HG03442 (cell line): Measurements from ENCODE around the gene PIAS4.
"Not testable (repeated sequence)": the region's sequence is repeated elsewhere in the genome, so short reads cannot be mapped to it uniquely, and the experiment has no call there.

Experiments used
- ATAC-seq: cut with Tn5 transposase; IDR thresholded peaks from one replicate; pipeline ENCODE4 v1.9.1; 2021; ENCODE audit warnings: mild to moderate bottlenecking, moderate library complexity; ENCODE audit not compliant: unreplicated experiment

Gene PIAS4

DNA sequence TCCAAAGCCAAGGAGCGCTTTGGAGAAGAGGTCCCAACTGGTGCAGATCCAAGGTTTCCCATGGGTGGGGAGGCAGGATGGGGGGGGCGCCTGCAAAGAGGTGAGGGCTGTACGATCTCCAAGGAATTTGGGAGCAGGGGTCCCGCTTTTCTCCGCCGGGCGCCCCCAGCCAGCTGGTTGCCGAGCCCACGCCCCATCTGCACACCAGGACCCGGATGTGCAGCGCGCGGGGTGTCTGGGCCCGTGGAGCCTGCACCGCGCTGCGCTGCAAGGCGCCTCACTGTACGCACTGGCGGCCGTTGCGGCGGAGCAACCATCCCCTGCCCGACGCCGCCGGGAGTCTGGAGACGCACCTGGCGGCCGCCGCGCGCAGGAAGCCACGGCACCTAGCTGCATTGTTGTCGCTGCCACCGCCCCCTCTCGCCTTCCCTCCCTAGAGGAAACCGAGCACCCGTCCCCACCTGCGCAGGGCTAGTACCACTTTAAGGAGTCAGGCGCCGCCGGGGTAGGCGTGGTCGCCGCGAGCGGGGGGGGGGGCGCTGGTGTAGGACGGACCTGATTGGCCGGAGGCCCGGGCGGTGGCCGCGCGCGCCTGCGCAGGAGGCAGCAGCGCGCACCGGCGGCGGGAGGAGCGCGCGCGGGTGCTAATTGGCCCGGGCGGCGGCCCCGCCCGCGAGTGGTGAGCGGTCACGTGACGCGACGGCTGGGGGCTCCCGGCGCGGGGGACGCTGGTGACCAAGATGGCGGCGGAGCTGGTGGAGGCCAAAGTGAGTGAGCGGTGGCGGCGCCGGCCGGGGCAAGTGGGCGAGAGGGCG lies at the start of gene PIAS4:
PIAS4 (plus strand) TSS at position 716 of the 815 bp plus-strand sequence; CDS start at position 741, 25 bp downstream.
- peak; percentile 71 for ATAC-seq

DNA sequence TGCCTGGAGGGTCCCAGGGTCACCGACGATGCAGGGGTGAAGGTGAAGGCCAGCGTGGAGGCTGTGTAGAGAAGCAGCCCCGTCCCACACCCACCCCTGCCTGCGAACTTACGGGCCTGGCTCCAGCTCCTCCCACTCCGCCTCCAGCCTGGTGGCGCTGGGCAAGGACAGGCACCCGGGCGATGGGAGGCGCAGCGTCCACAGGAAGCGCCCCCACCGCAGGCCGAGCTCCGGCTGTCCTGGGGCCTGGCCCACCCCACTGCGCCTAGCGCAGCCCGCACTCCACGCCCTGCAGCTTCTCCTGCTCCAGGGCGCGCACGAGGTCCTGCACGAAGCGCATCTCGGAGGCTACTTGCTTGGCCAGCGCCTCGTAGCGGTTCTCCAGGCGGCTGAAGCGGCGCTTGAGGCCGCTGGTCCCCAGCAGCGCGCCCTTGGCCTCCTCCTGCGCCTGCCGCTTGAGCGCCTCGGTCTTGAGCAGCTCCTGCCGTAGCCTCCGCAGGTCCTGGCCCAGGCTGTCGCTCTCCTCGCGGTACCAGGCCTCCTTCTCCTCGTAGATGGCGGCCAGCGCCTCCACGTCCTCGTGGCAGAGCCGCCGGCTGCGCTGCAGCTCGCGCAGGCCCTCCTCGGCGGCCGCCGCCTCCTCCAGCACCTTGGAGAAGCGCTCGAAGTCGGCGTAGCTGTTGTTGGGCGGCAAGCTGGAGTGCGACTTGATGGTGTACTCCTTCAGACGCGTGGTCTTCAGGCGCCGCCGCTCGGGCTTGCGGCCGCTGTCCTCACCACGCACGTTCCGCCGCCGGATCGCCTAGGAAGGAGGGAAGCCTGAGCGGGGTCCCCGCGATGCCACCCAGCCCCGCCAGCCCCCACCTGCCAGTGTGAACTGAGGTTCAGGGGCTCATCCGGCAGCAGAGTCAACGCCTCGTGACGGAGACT lies 48.4 kb upstream of the PIAS4 start:
- no peak for ATAC-seq

- ATAC-seq = no peak
Measured at GRCh38 chr19:3959766-3960131, 47.8 kb upstream of the PIAS4 start.

DNA sequence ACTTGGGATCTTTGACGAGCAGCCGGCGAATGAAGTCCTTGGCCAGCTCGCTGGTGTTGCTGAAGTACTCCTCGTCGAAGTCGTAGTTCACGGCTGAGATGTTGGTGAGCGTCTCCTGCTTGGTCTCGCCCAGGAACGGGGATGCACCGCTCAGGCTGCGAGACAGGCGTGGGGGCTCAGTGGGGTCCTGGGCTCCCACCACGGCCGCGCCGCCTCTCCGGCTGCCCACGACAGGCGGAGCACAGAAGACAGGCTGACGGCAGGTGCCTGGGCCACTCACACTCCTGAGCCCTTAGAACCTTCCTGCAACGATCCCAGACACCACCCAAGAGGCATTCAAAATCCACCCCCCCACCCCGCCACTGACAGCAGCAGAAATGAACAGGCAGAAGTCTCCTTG lies 46.5 kb upstream of the PIAS4 start:
- no peak for ATAC-seq

GRCh38 chr19:3963458-3964255 lies 43.9 kb upstream of the PIAS4 start:
- ATAC-seq = no peak

DNA sequence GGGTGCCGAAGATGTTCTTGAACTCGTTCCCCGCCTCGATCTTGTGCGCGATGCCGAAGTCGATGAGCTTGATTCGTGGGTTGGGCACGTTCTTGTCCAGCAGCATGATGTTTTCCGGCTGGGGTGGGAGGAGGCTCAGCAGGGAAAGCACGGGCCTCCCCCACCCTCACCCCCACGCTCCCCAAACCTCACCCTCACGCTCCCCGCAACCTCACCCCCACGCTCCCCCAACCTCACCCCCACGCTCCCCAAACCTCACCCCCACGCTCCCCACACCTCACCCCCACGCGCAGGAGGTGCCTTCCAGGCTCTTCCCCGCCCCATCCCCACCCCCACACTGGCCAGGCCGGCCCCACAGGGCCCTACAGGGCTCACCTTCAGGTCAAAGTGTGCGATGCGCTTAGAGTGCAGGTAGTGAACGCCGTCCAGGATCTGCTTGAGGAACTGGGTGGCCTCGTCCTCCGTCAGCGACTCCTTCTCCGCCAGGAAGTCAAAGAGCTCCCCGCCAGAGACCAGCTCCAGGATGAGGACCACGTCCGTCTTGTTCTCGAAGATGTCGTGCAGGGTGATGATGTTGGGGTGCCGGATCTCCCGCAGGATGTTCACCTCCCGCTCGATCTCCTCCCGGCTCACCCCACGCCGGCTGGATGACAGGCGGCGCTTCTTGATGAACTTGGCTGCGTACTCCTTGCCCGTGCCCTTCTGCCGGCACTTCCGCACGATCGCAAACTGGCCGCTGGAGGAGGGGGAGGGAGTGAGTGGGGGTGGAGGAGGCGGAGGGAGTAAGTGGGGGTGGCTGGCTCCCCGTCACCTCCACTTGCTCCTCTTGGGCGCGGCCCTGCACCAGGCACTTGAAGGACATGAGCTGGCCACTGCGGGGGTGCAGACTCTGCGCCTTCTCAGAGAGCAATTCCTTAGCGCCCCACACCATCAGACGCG lies 43.0 kb upstream of the PIAS4 start:
- ATAC-seq = no peak

DNA sequence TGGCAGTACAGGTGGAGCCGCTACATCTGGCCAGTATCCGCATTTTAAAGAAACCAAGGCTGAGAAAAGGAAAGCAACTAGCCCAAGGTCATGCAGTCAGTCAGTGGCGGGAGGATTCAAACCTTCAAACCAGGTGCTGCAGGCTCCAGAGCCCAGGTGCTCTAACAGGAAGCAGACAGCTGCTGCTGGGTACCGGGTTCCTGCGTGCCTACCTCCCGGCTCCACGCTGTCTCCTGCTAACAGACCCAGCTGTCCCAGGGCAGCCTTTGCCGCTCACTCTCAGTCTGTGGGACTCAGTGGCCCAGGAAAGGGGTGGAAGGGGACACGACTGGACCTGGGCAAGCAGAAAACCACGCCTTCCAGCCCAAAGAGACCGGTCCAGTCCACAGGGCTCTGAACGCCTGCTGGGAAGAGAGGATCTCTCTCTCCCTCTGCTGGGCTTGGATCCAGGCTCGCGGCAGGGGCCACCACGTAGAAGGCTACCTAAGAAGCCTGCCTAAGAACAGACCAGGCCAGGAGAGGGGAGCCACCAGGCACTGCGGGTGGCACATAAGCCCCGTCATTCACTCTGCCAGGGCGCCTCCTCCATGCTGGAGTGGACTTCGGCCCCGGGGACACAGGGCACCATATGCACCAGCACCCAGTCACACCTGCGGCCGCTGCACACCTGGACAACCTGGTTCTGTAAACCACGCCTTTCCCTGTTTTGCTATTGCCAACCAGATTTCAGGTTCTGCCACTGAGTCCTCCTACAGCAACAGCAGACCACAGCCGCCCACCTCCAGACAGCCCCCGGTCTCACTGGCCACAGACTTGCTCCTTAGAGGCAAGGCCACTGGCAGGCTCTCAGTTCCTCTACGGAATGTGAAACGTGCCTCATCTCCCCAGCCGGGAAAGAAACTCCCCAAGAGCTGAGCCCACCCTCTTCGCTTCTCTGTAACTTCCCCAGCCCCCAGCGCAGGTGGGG lies 41.2 kb upstream of the PIAS4 start:
- ATAC-seq = no peak

GRCh38 chr19:3967983-3968382 lies 39.6 kb upstream of the PIAS4 start:
- ATAC-seq = not testable (repeated sequence)

- no peak for ATAC-seq
Measured at GRCh38 chr19:3968556-3969434, 38.7 kb upstream of the PIAS4 start.

DNA sequence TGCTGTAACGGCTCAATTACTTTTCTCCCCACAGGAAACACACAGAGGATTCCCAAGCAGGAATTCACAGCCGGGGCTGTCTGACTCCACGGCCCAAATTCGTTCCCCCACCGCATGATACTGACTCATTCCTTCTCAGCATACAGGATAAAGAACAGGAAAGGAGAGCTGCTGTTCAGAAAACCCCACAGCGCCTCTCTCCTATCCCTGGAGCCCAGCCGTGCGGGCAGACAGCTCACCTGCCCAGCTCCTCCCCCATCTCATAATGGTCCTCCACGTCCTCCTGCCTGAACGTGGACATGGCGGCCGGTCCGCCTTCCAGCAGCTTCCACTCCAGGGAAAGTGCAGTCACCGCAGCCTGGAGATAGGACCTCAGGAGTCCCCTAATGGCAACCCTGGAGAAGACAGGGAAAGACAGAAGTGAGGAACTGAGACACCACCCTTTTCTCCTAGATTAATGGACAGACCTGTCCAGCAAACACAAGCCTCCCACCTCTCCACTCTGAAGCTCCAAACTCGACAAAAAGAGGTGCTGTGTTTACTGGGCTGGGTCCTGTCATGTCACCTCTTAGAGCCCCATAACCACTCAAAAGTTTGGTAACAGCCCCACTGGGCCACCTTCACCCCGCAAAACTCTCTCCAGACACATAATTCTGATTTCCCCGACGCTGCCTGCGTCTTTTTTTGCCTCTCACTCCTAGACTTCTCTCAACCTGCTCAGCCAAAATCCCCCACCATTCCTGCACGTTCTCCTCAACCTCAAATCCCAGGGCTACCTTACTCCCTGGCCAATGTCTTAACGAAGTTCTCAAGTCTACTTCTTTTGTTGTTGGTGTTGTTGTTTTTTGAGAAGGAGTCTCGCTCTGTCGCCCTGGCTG lies 37.9 kb upstream of the PIAS4 start:
- ATAC-seq = no peak

DNA sequence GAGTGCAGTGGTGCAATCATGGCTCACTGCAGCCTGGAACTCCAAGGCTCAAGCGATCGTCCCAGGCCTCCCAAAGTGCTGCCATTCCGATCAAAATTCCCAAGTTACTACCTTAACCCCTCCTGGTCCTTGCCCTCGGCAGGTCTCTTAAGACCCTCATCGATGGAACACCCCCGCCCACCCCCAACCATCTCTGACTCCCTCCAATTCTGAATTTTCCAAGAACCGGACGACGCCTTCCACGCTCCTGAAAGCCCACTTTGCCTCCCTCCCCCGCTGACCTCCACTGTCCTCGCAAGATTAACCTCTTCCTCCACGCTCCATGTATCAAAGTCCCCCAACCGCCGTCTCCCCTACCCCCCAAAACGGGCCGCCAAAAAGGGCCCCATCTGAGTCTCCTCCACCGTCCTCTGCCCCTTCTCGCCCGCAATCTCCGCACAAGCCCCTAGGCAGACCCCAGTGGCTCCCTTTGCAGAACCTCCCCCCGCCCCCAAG lies 37.2 kb upstream of the PIAS4 start:
- no peak for ATAC-seq

GRCh38 chr19:3970808-3971598 lies 36.5 kb upstream of the PIAS4 start, which contains the start of gene DAPK3:
Gene DAPK3, minus strand, starts transcription at chr19:3971099. Its CDS starts 1,364 bp downstream, at chr19:3969735.
- peak; percentile 93 for ATAC-seq

- ATAC-seq = no peak
Measured at GRCh38 chr19:3975144-3975543, 32.4 kb upstream of the PIAS4 start.

DNA sequence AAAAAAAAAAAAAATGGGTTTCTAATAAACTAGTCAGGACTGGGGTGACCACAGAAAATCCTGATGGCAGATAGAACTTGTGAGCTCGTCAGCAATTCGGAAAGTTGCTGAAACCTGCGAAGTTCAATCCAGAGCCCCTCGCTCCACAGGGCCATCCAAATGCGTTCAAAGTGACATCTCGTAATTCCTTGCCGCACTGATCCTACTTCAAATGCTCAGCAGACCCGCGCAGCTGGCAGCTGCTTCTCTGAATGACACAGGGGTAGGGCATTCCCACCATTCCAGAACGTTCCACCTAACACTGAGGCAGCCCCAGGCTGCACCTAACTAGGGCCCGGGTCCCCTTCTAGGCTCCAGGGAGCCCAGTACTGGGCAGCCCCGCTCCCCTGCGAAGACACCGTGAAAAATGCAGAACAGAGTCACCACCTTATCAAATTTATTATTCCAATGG lies 31.9 kb upstream of the PIAS4 start:
- ATAC-seq = no peak

- no peak for ATAC-seq
Measured at GRCh38 chr19:3976495-3977241, 30.9 kb upstream of the PIAS4 start.
